Thymus (tissue), 11 donors: Measurements from ENCODE around the gene ANKRD44. TPM values are rescaled to one million over a fixed set of nuclear protein-coding genes. Genes with fewer than 3 reads are reported as not detected.
A peak's percentile ranks its signal among the peaks of the same experiment; 100 is the strongest.
"Not testable (repeated sequence)": the region's sequence is repeated elsewhere in the genome, so short reads cannot be mapped to it uniquely, and the experiment has no call there.

Experiments used
- DNase-seq, 9 donors: peaks; one replicate each; pipeline ENCODE4 v3.0.0-alpha.2; 2013; ENCODE audit warnings: low spot score in 9 of 9, low read depth in 6 of 9, missing footprints in 1 of 9
- H3K27ac ChIP-seq, 2 donors: one replicate each; pipeline ENCODE4 v1.5.1; 2013; ENCODE audit warnings: control low read depth in 1 of 2, low read depth in 1 of 2, low read length in 1 of 2, mild to moderate bottlenecking in 1 of 2, moderate library complexity in 1 of 2
- H3K27me3 ChIP-seq, 2 donors: one replicate each; pipeline ENCODE4 v1.5.1; 2013; ENCODE audit warnings: low read length in 1 of 2; ENCODE audit not compliant: control insufficient read depth in 2 of 2, insufficient read depth in 1 of 2
- H3K36me3 ChIP-seq, 2 donors: one replicate each; pipeline ENCODE4 v1.5.1; 2013; ENCODE audit warnings: low read length in 1 of 2, mild to moderate bottlenecking in 1 of 2, moderate library complexity in 1 of 2; ENCODE audit not compliant: control insufficient read depth in 2 of 2, insufficient read depth in 2 of 2
- H3K4me1 ChIP-seq, 2 donors: one replicate each; pipeline ENCODE4 v1.5.1; 2013; ENCODE audit warnings: low read length in 2 of 2; ENCODE audit not compliant: control insufficient read depth in 2 of 2, insufficient read depth in 2 of 2
- H3K4me3 ChIP-seq, 2 donors: one replicate each; pipeline ENCODE4 v1.5.1; 2013; ENCODE audit warnings: low read length in 2 of 2, control low read depth in 1 of 2, mild to moderate bottlenecking in 1 of 2
- H3K9me3 ChIP-seq, 2 donors: one replicate each; pipeline ENCODE4 v1.5.1; 2013; ENCODE audit warnings: low read length in 1 of 2, mild to moderate bottlenecking in 1 of 2; ENCODE audit not compliant: control insufficient read depth in 2 of 2, insufficient read depth in 1 of 2
- WGBS: extraction: QIAGEN DNeasy Blood & Tissue Kit; methylation state at CpG from one replicate; pipeline ENCODE4 v1.1.7; 2013; 5-methylcytosine and 5-hydroxymethylcytosine counted together
- polyA plus RNA-seq: library from polyadenylated mRNA; stranded (reverse); fragments of 200-250 nt; gene quantifications from one replicate; pipeline ENCODE4 v1.2.3, GENCODE V29; 2013
- total RNA-seq: library from RNA; stranded (reverse); fragments of 120-200 nt; gene quantifications from one replicate; pipeline ENCODE4 v1.2.4, GENCODE V29; 2013
- donor health status: healthy.

Gene ANKRD44
- total and polyA plus RNA-seq, 2 donors: 25.2 to 72.9 TPM

- Histone ChIP-seq H3K4me1 (peaks cover 0 to 5% of the 10 kb centered on the region in 2 donors), H3K4me3 (no peak overlapping the region), H3K27ac (no peak overlapping the region), H3K36me3 (peaks cover 16 to 50% of the 10 kb centered on the region in 2 donors), H3K27me3 (no peaks in the 10 kb centered on the region), H3K9me3 (no peaks in the 10 kb centered on the region)
- DNase-seq: no peak
- 99% methylated on average over 1 of the region's 1 CpG for WGBS
Measured at GRCh38 chr2:197073701-197074433, 236.7 kb downstream of the ANKRD44 start.

DNA sequence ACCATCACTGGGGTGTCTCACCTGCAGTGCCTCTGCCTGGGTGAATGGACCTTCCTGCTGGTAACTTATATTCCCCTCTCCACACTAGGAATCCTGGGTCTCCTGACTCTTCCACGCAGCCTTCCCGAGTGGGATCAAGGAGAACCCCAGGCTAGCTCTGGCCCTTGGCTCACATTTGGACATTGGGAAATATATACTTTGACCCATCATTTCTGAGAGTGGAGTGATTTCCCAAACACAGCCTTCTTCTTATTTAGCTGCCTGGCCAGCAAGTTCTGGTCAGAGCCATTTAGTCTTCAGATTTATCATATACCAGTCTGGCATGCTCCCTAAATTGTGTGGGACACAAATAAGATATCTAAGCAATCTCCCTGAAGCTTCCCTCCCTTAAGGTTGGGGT is 237.3 kb downstream of the ANKRD44 start:
- no peak overlapping the region for H3K27ac ChIP-seq
- 99% methylated on average over 2 of the region's 2 CpGs for WGBS

GRCh38 chr2:197072533-197072932 is 238.0 kb downstream of the ANKRD44 start:
- H3K4me1 ChIP-seq: peaks cover 0 to 5% of the 10 kb centered on the region in 2 donors
- 98% methylated on average over 3 of the region's 3 CpGs for WGBS
- DNase-seq: no peak
- H3K9me3 ChIP-seq: no peaks in the 10 kb centered on the region
- no peak overlapping the region for H3K27ac ChIP-seq
- peaks cover 9 to 37% of the 10 kb centered on the region in 2 donors for H3K36me3 ChIP-seq
- H3K27me3 ChIP-seq: no peaks in the 10 kb centered on the region
- no peak overlapping the region for H3K4me3 ChIP-seq

More for the DNA sequence above, 237.3 kb downstream of the ANKRD44 start:
- Histone ChIP-seq H3K36me3 (peaks cover 12 to 44% of the 10 kb centered on the region in 2 donors), H3K4me3 (no peak overlapping the region), H3K9me3 (no peaks in the 10 kb centered on the region), H3K4me1 (peaks cover 0 to 5% of the 10 kb centered on the region in 2 donors), H3K27me3 (no peaks in the 10 kb centered on the region)
- no peak for DNase-seq

GRCh38 chr2:197071790-197072436 is 238.7 kb downstream of the ANKRD44 start:
- 94% methylated on average over 1 of the region's 1 CpG for WGBS
- peaks cover 5 to 31% of the 10 kb centered on the region in 2 donors for H3K36me3 ChIP-seq

GRCh38 chr2:197071213-197071612 is 239.4 kb downstream of the ANKRD44 start:
- Histone ChIP-seq H3K4me3 (no peak overlapping the region), H3K36me3 (peaks cover 4 to 24% of the 10 kb centered on the region in 2 donors), H3K27me3 (no peaks in the 10 kb centered on the region), H3K4me1 (peaks cover 0 to 5% of the 10 kb centered on the region in 2 donors), H3K9me3 (no peaks in the 10 kb centered on the region), H3K27ac (no peak overlapping the region)
- 97% methylated on average over 1 of the region's 1 CpG for WGBS
- no peak for DNase-seq

More at GRCh38 chr2:197071790-197072436, 238.7 kb downstream of the ANKRD44 start:
- Histone ChIP-seq H3K9me3 (no peaks in the 10 kb centered on the region), H3K27me3 (no peaks in the 10 kb centered on the region), H3K4me3 (no peak overlapping the region), H3K27ac (no peak overlapping the region), H3K4me1 (peaks cover 0 to 5% of the 10 kb centered on the region in 2 donors)
- no peak for DNase-seq

DNA sequence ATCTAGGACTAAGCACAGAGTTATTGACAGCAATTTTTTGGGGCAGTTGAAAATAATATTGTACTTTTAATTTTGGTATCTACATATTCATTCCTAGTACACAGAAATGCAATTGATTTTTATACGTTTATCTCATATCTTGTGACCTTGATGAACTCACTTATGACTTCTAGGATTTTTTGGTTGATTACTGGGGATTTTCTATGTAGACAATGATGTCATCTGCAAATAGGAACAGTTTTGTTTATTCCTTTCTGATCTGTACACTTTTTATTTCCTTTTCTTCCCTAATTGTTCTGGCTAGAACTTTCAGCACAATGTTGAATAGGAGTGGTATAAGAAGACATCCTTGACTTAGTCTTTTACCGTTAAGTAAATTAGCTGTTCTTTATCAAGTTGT is 240.6 kb downstream of the ANKRD44 start:
- H3K36me3 ChIP-seq: peaks cover 0 to 13% of the 10 kb centered on the region in 2 donors
- H3K27me3 ChIP-seq: no peaks in the 10 kb centered on the region
- H3K27ac ChIP-seq: peak overlapping the region in 1 of 2 donors; percentile 2
- 89% methylated on average over 2 of the region's 2 CpGs for WGBS
- no peak overlapping the region for H3K4me3 ChIP-seq
- no peaks in the 10 kb centered on the region for H3K9me3 ChIP-seq
- H3K4me1 ChIP-seq: peaks cover 0 to 5% of the 10 kb centered on the region in 2 donors
- no peak for DNase-seq

DNA sequence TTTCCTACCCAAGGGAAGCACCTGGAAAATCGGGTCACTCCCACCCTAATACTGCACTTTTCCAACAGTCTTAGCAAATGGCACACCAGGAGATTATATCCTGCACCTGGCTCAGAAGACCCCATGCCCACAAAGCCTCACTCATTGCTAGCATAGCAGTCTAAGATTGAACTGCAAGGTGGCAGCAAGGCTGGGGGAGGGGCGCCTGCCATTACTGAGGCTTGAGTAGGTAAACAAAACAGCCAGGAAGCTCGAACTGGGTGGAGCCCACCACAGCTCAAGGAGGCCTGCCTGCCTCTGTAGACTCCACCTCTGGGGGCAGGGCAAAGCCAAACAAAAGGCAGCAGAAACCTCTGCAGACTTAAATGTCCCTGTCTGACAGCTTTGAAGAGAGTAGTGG is 248.0 kb downstream of the ANKRD44 start:
- not testable (repeated sequence) for H3K27ac ChIP-seq, H3K4me1 ChIP-seq, H3K9me3 ChIP-seq, DNase-seq, H3K27me3 ChIP-seq, H3K4me3 ChIP-seq
- peaks cover 10 to 19% of the 10 kb centered on the region in 2 donors for H3K36me3 ChIP-seq
- 95% methylated on average over 3 of the region's 3 CpGs for WGBS

DNA sequence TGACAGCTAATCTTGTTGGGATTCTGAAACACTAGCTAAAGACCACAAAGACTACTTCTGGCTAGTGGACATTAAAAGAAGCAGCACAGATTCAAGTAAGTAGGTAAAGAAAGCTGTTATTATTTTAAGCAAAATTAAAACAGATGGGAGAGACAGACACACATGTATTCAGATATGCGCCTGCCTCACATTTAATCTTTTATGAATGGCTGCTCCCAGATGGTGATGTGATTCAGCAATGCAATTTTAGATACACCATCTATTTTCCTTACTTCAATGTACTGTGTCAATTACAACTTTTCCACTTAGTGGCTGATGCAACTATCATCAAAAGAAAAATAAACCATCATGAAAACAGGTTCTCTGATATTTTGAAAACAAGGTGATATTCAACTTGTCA is 251.1 kb downstream of the ANKRD44 start:
- H3K4me3 ChIP-seq: no peak overlapping the region
- no peak for DNase-seq
- H3K9me3 ChIP-seq: peaks cover 2 to 8% of the 10 kb centered on the region in 2 donors
- H3K4me1 ChIP-seq: no peaks in the 10 kb centered on the region
- H3K27ac ChIP-seq: no peak overlapping the region
- H3K36me3 ChIP-seq: peaks cover 10 to 31% of the 10 kb centered on the region in 2 donors
- H3K27me3 ChIP-seq: no peaks in the 10 kb centered on the region
- 97% methylated on average over 1 of the region's 1 CpG for WGBS

DNA sequence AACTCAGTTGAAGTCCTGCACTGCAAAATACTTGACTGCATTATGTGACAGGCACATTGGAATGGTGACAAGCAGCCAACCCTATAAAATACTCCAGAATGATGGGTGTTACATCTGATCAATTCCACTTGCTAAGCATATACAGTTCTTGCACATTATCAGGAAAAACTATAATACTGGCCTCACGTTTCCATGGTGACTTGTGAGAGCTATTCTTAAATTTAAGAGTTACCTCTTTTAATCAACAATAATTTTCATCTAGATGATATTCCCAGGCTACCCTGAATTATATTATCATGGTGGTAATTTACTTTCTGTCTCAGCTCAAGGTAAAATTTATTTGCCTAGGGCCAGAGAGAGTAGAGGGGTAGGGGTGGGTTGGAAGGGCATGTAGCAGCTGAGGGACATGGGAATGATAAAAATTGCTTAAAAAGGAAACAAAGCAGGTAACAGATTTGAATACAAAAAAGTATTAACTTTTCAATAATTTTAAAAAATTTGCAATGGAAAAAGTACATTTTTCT is 251.7 kb downstream of the ANKRD44 start:
- H3K36me3 ChIP-seq: peaks cover 10 to 32% of the 10 kb centered on the region in 2 donors
- H3K4me3 ChIP-seq: no peak overlapping the region
- H3K27me3 ChIP-seq: no peaks in the 10 kb centered on the region
- peaks cover 2 to 8% of the 10 kb centered on the region in 2 donors for H3K9me3 ChIP-seq
- no peak overlapping the region for H3K27ac ChIP-seq
- no peaks in the 10 kb centered on the region for H3K4me1 ChIP-seq
- DNase-seq: no peak
- 100% methylated on average over 1 of the region's 1 CpG for WGBS
